Islet of Langerhans (tissue), 1 donor: ENCODE data around the gene RPS6KA3.
"Not testable (repeated sequence)": the region's sequence is repeated elsewhere in the genome, so short reads cannot be mapped to it uniquely, and the experiment has no call there.

Experiments
- FAIRE-seq: peaks from one replicate; lab custom pipeline; 2011; peaks lifted over from hg19 to GRCh38; lab: Jason Lieb, UNC

RPS6KA3 gene

GRCh38 chrX:20143111-20143510 is 123.6 kb downstream of the RPS6KA3 start:
- FAIRE-seq: no peak

DNA sequence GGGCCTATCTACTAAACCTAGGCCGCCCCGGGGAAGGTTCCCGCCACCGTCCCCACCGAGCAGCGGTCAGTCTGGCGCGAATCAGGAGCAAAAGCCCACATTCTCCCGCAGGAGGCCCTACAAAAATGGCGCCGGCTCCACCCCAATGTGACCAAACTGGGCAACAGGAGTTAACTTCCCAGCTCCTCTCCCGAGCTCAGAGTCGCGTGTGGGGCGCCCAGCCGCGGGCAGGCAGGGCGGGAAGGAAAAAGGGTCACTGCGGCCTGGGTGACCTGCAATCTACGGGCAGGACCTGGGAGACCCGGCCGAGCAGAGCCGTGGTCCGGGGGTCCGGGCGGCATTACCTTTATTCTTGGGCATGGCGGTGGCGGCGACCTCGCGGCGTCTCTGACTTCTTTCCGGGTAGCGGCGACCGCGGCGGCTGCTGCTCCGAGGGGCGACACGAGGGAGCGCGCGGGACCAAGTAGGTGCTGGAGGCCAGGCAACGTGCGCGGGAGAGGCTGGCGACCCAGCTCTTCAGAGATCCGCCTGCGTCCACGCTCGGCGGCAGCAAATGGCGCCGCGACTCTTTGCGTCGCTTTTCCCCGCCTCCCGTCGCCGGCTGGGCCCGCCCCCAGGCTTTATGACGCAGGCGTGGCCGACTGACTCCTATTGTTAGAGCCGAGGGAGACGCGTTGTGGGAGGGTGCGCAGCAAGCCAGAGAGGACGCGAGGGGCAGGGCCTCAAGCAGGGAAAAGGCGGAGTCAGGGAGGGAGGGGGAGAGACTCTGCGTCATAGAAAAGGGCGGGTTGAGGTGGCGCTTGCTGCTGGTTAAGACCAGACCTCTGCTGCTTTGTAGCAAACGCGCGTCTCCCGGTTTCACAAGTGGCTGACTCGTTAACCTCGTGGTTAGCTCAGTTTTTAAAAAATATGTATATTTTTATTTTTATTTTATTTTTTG is 125.2 kb downstream of the RPS6KA3 start, which contains the start of gene EIF1AX:
Gene EIF1AX (minus strand): TSS at position 558 of the 940 bp plus-strand sequence. CDS start 198 bp downstream, at position 360.
- no peak for FAIRE-seq

GRCh38 chrX:20140420-20140819 is 126.3 kb downstream of the RPS6KA3 start:
- FAIRE-seq: no peak

- no peak for FAIRE-seq
Observed at GRCh38 chrX:20139966-20140365, 126.7 kb downstream of the RPS6KA3 start.

DNA sequence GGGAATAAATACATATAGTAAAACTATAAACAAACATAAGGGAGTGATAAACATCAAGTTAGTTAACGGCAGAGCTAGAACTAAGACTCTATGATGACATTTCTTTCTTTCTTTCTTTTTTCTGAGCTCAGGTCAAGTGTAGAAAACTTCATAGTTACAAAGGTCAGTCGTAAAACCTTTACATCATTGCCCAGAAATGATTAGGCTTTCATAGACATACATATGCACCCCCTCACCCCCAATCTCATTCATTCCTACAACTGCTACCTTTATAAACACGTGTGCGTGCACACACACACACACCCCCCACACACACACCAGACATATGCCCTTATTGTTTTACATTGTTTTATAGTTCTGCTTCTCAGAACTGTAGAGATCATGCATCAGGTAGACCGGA is 130.8 kb downstream of the RPS6KA3 start:
- no peak for FAIRE-seq

- no peak for FAIRE-seq
Observed at GRCh38 chrX:20132666-20133065, 134.0 kb downstream of the RPS6KA3 start.

GRCh38 chrX:20130357-20130756 is 136.4 kb downstream of the RPS6KA3 start:
- FAIRE-seq: no peak

- FAIRE-seq: no peak
Observed at GRCh38 chrX:20129547-20129946, 137.2 kb downstream of the RPS6KA3 start.

DNA sequence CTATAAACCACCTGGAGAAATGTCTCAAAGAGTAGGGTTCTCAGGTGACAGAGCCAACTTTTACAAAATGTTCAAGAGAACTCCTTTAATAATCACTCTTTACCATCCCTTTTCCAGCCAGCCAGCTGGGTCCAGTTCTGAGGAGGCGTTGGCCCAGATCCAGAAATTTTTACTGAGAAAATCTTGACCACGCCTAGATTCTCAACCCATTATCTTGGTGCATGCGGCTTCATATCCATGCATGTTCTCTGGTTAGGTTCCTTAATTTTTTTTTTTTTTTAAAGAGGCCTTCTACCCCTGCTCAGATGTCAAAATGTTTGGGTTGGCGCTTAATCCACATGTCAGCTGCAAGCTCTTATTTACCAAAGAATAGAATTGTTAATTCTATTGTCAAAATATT is 138.0 kb downstream of the RPS6KA3 start:
- no peak for FAIRE-seq

GRCh38 chrX:20127440-20127839 is 139.3 kb downstream of the RPS6KA3 start:
- peak; percentile 100 for FAIRE-seq

DNA sequence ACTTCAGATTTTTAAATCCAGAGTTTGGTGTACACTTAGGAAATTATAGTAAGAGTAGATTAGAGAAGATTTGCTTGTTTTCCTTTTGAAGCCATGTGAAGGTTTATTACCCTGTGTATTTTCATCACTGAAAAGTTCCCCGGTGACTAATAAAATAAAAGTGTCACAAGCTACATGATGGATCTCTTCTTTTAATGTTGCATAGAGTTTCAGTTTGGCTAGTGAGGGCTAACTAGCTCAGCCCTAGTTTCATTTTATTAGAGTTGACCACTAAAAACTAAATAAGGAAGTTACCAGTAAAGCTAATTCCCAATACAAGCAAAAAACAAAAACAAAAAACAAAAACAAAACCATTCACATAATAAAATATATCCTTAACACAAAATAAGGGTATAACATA is 139.9 kb downstream of the RPS6KA3 start:
- not testable (repeated sequence) for FAIRE-seq

- FAIRE-seq: no peak
Observed at GRCh38 chrX:20124964-20125363, 141.7 kb downstream of the RPS6KA3 start.

GRCh38 chrX:20118065-20118824 is 148.5 kb downstream of the RPS6KA3 start:
- FAIRE-seq: peak; percentile 87

GRCh38 chrX:20116577-20117240 is 150.0 kb downstream of the RPS6KA3 start, which contains the start of gene MAP7D2:
Gene MAP7D2 (minus strand): TSS chrX:20116907. CDS start chrX:20116879, 28 bp downstream.
- FAIRE-seq: no peak

DNA sequence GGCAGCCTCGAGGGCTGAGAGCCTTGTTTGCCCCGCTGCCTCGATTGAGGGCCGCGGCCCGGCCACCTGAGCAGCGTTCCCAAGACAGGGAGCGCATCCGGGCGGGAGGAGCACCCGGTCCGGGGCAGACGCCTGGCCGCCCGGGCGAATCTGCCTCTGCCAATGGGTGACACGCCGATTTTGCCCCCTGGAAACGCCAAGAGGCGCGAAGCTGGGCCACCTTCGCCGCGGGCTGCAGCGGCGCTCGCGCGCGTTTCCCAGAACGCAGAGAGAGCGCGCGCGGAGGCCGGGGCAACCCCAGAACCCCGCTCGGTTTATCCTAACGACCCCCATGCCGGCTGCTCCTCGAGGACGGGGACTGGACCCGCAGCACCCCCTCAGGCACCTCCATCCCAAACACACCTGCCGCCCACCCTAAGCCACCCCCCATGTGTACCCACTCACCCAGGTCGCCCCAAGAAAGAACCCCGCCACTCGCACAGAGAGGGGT is 150.6 kb downstream of the RPS6KA3 start:
- FAIRE-seq: no peak

GRCh38 chrX:20112022-20112774 is 154.5 kb downstream of the RPS6KA3 start:
- FAIRE-seq: no peak

GRCh38 chrX:20111271-20111670 is 155.4 kb downstream of the RPS6KA3 start:
- FAIRE-seq: no peak

GRCh38 chrX:20101934-20102581 is 164.7 kb downstream of the RPS6KA3 start:
- no peak for FAIRE-seq
